K562 (cell line): ENCODE results near the gene TBC1D3B. TPM values are rescaled to one million over a fixed set of nuclear protein-coding genes. Genes with fewer than 3 reads are reported as not detected.

ENCODE experiments used
- ATAC-seq: fragments of 200-7000 bp; cut with Tn5 transposase; 3 replicates; pipeline ENCODE4 v1.9.1; 2020; ENCODE audit warnings: moderate library complexity
- BruUV-seq: library from RNA; stranded (reverse); fragments of 400-500 nt; replicated peaks from 2 replicates; lab custom pipeline; 2021; lab: Mats Ljungman, UMichigan
- CTCF ChIA-PET: fragments of 300-600 bp; formaldehyde crosslinking; extraction: SDS; loops from one replicate; lab custom pipeline; 2021; ENCODE audit warnings: low intra/inter-chr PET ratio; lab: Yijun Ruan, JAX
- POLR2A ChIA-PET: fragments of 300-600, 350-650 bp; sonication (Branson Sonifier 250); formaldehyde crosslinking; extraction: SDS; loops from one replicate; lab custom pipeline; 2021; ENCODE audit warnings: antibody characterized with exemption, inconsistent platforms; lab: Yijun Ruan, JAX
- DNase-seq, 4 experiments: peaks; one replicate each; pipeline versions ENCODE4 v3.0.0 to v3.0.0-alpha.2; 2011 to 2018; ENCODE audit warnings: low spot score in 3 of 4, mixed read lengths in 3 of 4; ENCODE audit errors: extremely low read depth in 1 of 4
- FAIRE-seq: peaks from 2 replicates; lab custom pipeline; 2011; peaks lifted over from hg19 to GRCh38; lab: Jason Lieb, UNC
- H2AFZ ChIP-seq: 2 replicates; pipeline ENCODE4 v1.6.0; 2011; ENCODE audit warnings: low read depth, low read length, control low read depth, inconsistent platforms
- H3K27ac ChIP-seq: fragments of 200-600 bp; 3 replicates; pipeline ENCODE4 v1.8.0; 2011; ENCODE audit warnings: low read depth, mild to moderate bottlenecking, control low read depth, inconsistent platforms, low read length, moderate library complexity, mixed read lengths; ENCODE audit errors: extremely low read depth
- H3K27me3 ChIP-seq, 2 experiments: fragments of 300-600 bp in 1 of 2; 2 replicates in 1 of 2; 3 replicates in 1 of 2; pipeline versions ENCODE4 v1.6.0 to v1.8.0; 2011; ENCODE audit warnings: inconsistent platforms in 2 of 2, low read length in 2 of 2, mild to moderate bottlenecking in 1 of 2, mixed read lengths in 1 of 2, moderate library complexity in 1 of 2; ENCODE audit not compliant: control insufficient read depth in 2 of 2, insufficient read depth in 2 of 2
- H3K36me3 ChIP-seq: fragments of 300-600 bp; 3 replicates; pipeline ENCODE4 v1.8.0; 2011; ENCODE audit warnings: mild to moderate bottlenecking, low read length, inconsistent platforms; ENCODE audit not compliant: control insufficient read depth, insufficient read depth
- H3K4me1 ChIP-seq, 2 experiments: fragments of 200-600 bp in 1 of 2; replicated peaks in 1 of 2; 2 replicates in 1 of 2; 3 replicates in 1 of 2; pipeline versions ENCODE4 v1.5.1 to v1.8.0; 2011; ENCODE audit warnings: inconsistent platforms in 2 of 2, low read length in 2 of 2, mild to moderate bottlenecking in 1 of 2, mixed read lengths in 1 of 2, moderate library complexity in 1 of 2; ENCODE audit not compliant: control insufficient read depth in 2 of 2, insufficient read depth in 2 of 2
- H3K4me2 ChIP-seq: 2 replicates; pipeline ENCODE4 v1.6.1; 2011; ENCODE audit warnings: low read length, control low read depth, inconsistent platforms, mixed read lengths; ENCODE audit not compliant: insufficient read depth
- H3K4me3 ChIP-seq: fragments of 200-600 bp; sonication (generic), shearing (Covaris generic); 2 replicates; pipeline ENCODE4 v1.5.1; 2016; ENCODE audit warnings: control low read depth, inconsistent platforms
- H3K79me2 ChIP-seq: fragments of 200-600 bp; 3 replicates; pipeline ENCODE4 v1.8.0; 2011; ENCODE audit warnings: low read length, inconsistent platforms; ENCODE audit not compliant: control insufficient read depth, insufficient read depth
- H3K9ac ChIP-seq, 2 experiments: 2 replicates each; pipeline versions ENCODE4 v1.6.0 to v1.6.1; 2011; ENCODE audit warnings: low read depth in 2 of 2, low read length in 2 of 2, control low read depth in 1 of 2, inconsistent platforms in 1 of 2, mild to moderate bottlenecking in 1 of 2, mixed read lengths in 1 of 2; ENCODE audit not compliant: insufficient read depth in 1 of 2
- H3K9me1 ChIP-seq: one replicate; pipeline ENCODE4 v1.6.0; 2011; ENCODE audit warnings: inconsistent platforms, mild to moderate bottlenecking, low read length, moderate library complexity; ENCODE audit not compliant: control insufficient read depth, insufficient read depth
- H3K9me3 ChIP-seq: replicated peaks from 2 replicates; pipeline ENCODE4 v1.5.1; 2011; ENCODE audit warnings: low read depth, low read length, inconsistent platforms; ENCODE audit not compliant: control insufficient read depth, insufficient read depth
- H4K20me1 ChIP-seq: replicated peaks from 2 replicates; pipeline ENCODE4 v1.6.1; 2011; ENCODE audit warnings: low read length, inconsistent platforms, mixed read lengths; ENCODE audit not compliant: control insufficient read depth, insufficient read depth
- ATF7 ChIP-seq: fragments of 450-650 bp; IDR thresholded peaks from 2 replicates; pipeline ENCODE4 v1.7.1; 2014; ENCODE audit warnings: mild to moderate bottlenecking, moderate library complexity
- BCLAF1 ChIP-seq, 2 experiments: fragments of 450-650 bp in 1 of 2; IDR thresholded peaks; 2 replicates each; pipeline ENCODE4 v1.6.1; 2011 to 2017; ENCODE audit warnings: low read depth in 2 of 2, antibody characterized with exemption in 1 of 2, borderline replicate concordance in 1 of 2, low read length in 1 of 2, mild to moderate bottlenecking in 1 of 2, mixed read lengths in 1 of 2; ENCODE audit not compliant: control insufficient read depth in 1 of 2
- CREM ChIP-seq: IDR thresholded peaks from 2 replicates; pipeline ENCODE4 v1.6.1; 2014; ENCODE audit warnings: antibody characterized with exemption, low read depth
- EZH2 ChIP-seq: IDR thresholded peaks from 2 replicates; pipeline ENCODE4 v1.6.1; 2012; ENCODE audit warnings: low read depth, mild to moderate bottlenecking, inconsistent platforms, low read length, borderline replicate concordance
- HIVEP1 ChIP-seq: fragments of 250-450 bp; sonication (Bioruptor Pico); IDR thresholded peaks from 2 replicates; pipeline ENCODE4 v1.4.0; 2020; ENCODE audit warnings: mild to moderate bottlenecking
- JUND ChIP-seq, 2 experiments: IDR thresholded peaks; 2 replicates in 1 of 2; 3 replicates in 1 of 2; pipeline ENCODE4 v1.6.1; 2011; ENCODE audit warnings: borderline replicate concordance in 2 of 2, low read depth in 2 of 2, low read length in 2 of 2, improper control_type of control experiment in 1 of 2, missing biosample characterization in 1 of 2, missing genetic modification characterization in 1 of 2, missing genetic modification reagents in 1 of 2
- KLF16 ChIP-seq: IDR thresholded peaks from 2 replicates; pipeline ENCODE4 v1.6.1; 2016; ENCODE audit warnings: antibody characterized with exemption
- MEIS2 ChIP-seq: fragments of 450-650 bp; IDR thresholded peaks from 2 replicates; pipeline ENCODE4 v1.6.1; 2014; ENCODE audit warnings: mild to moderate bottlenecking; ENCODE audit not compliant: partially characterized antibody
- NELFE ChIP-seq: IDR thresholded peaks from 2 replicates; pipeline ENCODE4 v1.6.1; 2011; ENCODE audit warnings: mild to moderate bottlenecking; ENCODE audit not compliant: insufficient read depth, insufficient read length
- NRF1 ChIP-seq, 2 experiments: fragments of 450-650 bp; IDR thresholded peaks in 1 of 2; conservative IDR thresholded peaks in 1 of 2; 2 replicates each; pipeline ENCODE4 v1.6.1; 2014; ENCODE audit warnings: mild to moderate bottlenecking in 2 of 2
- SMARCB1 ChIP-seq: IDR thresholded peaks from 2 replicates; pipeline ENCODE4 v1.6.1; 2011; ENCODE audit warnings: improper control_type of control experiment, low read depth; ENCODE audit not compliant: insufficient read length
- SMC3 ChIP-seq: conservative IDR thresholded peaks from 2 replicates; pipeline ENCODE4 v1.6.1; 2011; ENCODE audit warnings: low read depth, low read length, improper control_type of control experiment; ENCODE audit not compliant: insufficient read depth
- TEAD1 ChIP-seq, 2 experiments: fragments of 450-650 bp in 1 of 2; sonication (generic) in 1 of 2; formaldehyde crosslinking; IDR thresholded peaks; 2 replicates each; pipeline versions ENCODE4 v1.4.0 to v1.8.0; 2020 to 2022; ENCODE audit warnings: mild to moderate bottlenecking in 2 of 2, missing genetic modification reagents in 1 of 2
- YY1 ChIP-seq, 3 experiments: IDR thresholded peaks; 2 replicates each; pipeline ENCODE4 v1.6.1; 2011; ENCODE audit warnings: low read length in 2 of 3, mild to moderate bottlenecking in 2 of 3, moderate library complexity in 2 of 3, borderline replicate concordance in 1 of 3, control low read depth in 1 of 3, low read depth in 1 of 3; ENCODE audit not compliant: insufficient read depth in 3 of 3, insufficient replicate concordance in 2 of 3, control insufficient read depth in 1 of 3, insufficient read length in 1 of 3; ENCODE audit errors: extremely low read depth in 1 of 3
- ZNF75A ChIP-seq: fragments of 450-650 bp; formaldehyde crosslinking; IDR thresholded peaks from 2 replicates; pipeline ENCODE4 v1.4.0; 2020; ENCODE audit warnings: mild to moderate bottlenecking
- ZNF79 ChIP-seq: fragments of 250-450 bp; sonication (Bioruptor Pico); IDR thresholded peaks from 2 replicates; pipeline ENCODE4 v1.4.0; 2020; ENCODE audit warnings: low read depth, mild to moderate bottlenecking, moderate library complexity
- WGBS: fragments of 100-300 bp; shearing (Covaris generic); methylation state at CpG from one replicate; pipeline ENCODE4 v1.1.6; 2016; ENCODE audit warnings: low coverage, mixed read lengths; ENCODE audit not compliant: insufficient coverage; ENCODE audit errors: missing lambda C conversion rate; 5-methylcytosine and 5-hydroxymethylcytosine counted together
- in situ Hi-C: fragments of 300-500 bp; cut with MboI; formaldehyde crosslinking; loops from 4 replicates; pipeline ENCODE4 v1.15.0; 2018; ENCODE audit warnings: inconsistent platforms, mixed read lengths
- intact Hi-C: fragments of 100-400 bp; cut with micrococcal nuclease; formaldehyde crosslinking; loops from 2 replicates; pipeline ENCODE4 v1.14.2; 2022
- polyA plus RNA-seq, 8 experiments: library from polyadenylated mRNA; depleted of rRNA in 4 of 8; stranded (reverse) in 5 of 8; unstranded in 3 of 8; fragments of >200 nt; fragmentation: Nextera tagmentation in 2 of 8; fragmentation: Illumina TruSeq in 1 of 8; extraction: Ambion mirVana in 2 of 8; extraction: Trizol in 1 of 8; gene quantifications; 2 replicates each; pipeline versions ENCODE4 v1.2.1 to v1.2.3, GENCODE V29; 2011 to 2014; ENCODE audit warnings: inconsistent platforms in 1 of 8, missing spikeins in 1 of 8
- total RNA-seq, 7 experiments: library from RNA; depleted of rRNA in 6 of 7; stranded (reverse); fragments of >200 nt in 6 of 7; fragmentation: Illumina TruSeq in 2 of 7; extraction: Trizol in 2 of 7; gene quantifications; 2 replicates each; pipeline versions ENCODE4 v1.2.1 to v1.2.3, GENCODE V29; 2011 to 2021; ENCODE audit warnings: low replicate concordance in 1 of 7

The TBC1D3B gene
- total and polyA plus RNA-seq, 9 of the 15 experiments (the other 6 are each of a cell fraction or from before 2014, with no cell fraction given), result 0.29 to 0.60 TPM; not detected in 7

- POLR2A ChIA-PET, result interaction anchor here (0.8 to 1.4 kb wide), 2 partner anchors 149 to 300 kb away, joined by 3 read pairs; no protein-coding TSS in a partner anchor
- peak overlapping the region; percentile 27; the same call in 1 of the 2 replicates for H3K4me2 ChIP-seq
- TF ChIP-seq CREM (0 out of 2 replicates have a peak, but pooled peaks have one; percentile 24), ZNF79 (CRISPR knock-in tag) (no peak), MEIS2 (peak; percentile 37), NELFE (no peak), TEAD1 (CRISPR knock-in tag; IDR thresholded peaks at IDR 0.05) (no peak), SMC3 (peak; percentile 89), SMARCB1 (no peak), NRF1 (conservative IDR thresholded peaks at IDR 0.05 in 1 of 2, IDR thresholded peaks at IDR 0.05 in 1 of 2) (0 out of 4 replicates have a peak, but pooled peaks of 1 of the 2 experiments have one; percentile 7), YY1 (IDR thresholded peaks at IDR 0.05; ENCODE audit: borderline replicate concordance in 1 of 3, control insufficient read depth in 1 of 3, extremely low read depth in 1 of 3, insufficient read depth in 3 of 3, insufficient read length in 1 of 3, insufficient replicate concordance in 2 of 3, low read depth in 1 of 3, low read length in 2 of 3) (peak in 1 of 3 experiments; percentile 64), ZNF75A (no peak), HIVEP1 (CRISPR knock-in tag) (no peak), EZH2 (no peak), JUND (IDR thresholded peaks at IDR 0.05; ENCODE audit: borderline replicate concordance, low read depth, low read length) (0 out of 2 replicates have a peak, but pooled peaks have one; percentile 15), JUND (tag; IDR thresholded peaks at IDR 0.05; ENCODE audit: borderline replicate concordance, low read depth, low read length) (no peak), BCLAF1 (IDR thresholded peaks at IDR 0.05; ENCODE audit: borderline replicate concordance in 1 of 2, control insufficient read depth in 1 of 2, low read depth in 2 of 2, low read length in 1 of 2) (no peak), ATF7 (0 out of 2 replicates have a peak, but pooled peaks have one; percentile 16), KLF16 (peak; percentile 19; the same call in 1 of the 2 replicates)
These were observed 27.7 kb downstream of the TBC1D3B start for GRCh38 chr17:36148559-36149295.

More at GRCh38 chr17:36148559-36149295, 27.7 kb downstream of the TBC1D3B start:
- intact Hi-C loops, result loop anchor here (1.0 to 10.0 kb wide), 2 partner anchors 179 to 294 kb away; no protein-coding TSS in a partner anchor
- H3K27me3 ChIP-seq, result peaks cover 2 to 10% of the 10 kb centered on the region in 2 experiments; a peak in 2 of 5 replicates
- no peaks in the 10 kb centered on the region for H3K79me2 ChIP-seq
- peak; percentile 98 for ATAC-seq
- no peak overlapping the region for H3K27ac ChIP-seq
- CTCF ChIA-PET, result interaction anchor here (0.6 to 1.8 kb wide), 7 partner anchors 15 to 300 kb away, joined by 3 to 14 read pairs (median 4); no protein-coding TSS in a partner anchor
- DNase-seq, result peak; percentile 70 to 86 (median 85)
- H3K9me3 ChIP-seq, result no peaks in the 10 kb centered on the region
- H3K9me1 ChIP-seq, result no peaks in the 10 kb centered on the region
- no peaks in the 10 kb centered on the region for H4K20me1 ChIP-seq
- WGBS, result 13% methylated on average over 6 of the region's 6 CpGs
- H3K36me3 ChIP-seq, result no peaks in the 10 kb centered on the region
- FAIRE-seq, result no peak
- H3K4me1 ChIP-seq, result peaks cover 3 to 5% of the 10 kb centered on the region in 2 experiments; a peak in 2 of 5 replicates
- BruUV-seq, result no TSS peak
- no peak overlapping the region for H3K9ac ChIP-seq
- peak overlapping the region; percentile 60 for H2AFZ ChIP-seq
- H3K4me3 ChIP-seq, result no peak overlapping the region
- in situ Hi-C loops, result no loop called here
